B cell (primary cell): ENCODE measurements around the gene AHCTF1. TPM values are rescaled to one million over a fixed set of nuclear protein-coding genes. Genes with fewer than 3 reads are reported as not detected.

ENCODE experiments used
- ATAC-seq: fragments of 200-7000 bp; cut with Tn5 transposase; one replicate; pipeline ENCODE4 v1.10.0; 2021; ENCODE audit warnings: low read depth, mild to moderate bottlenecking, moderate number of reproducible peaks, moderate library complexity
- CTCF ChIA-PET: fragments of 350-600 bp; sonication (Branson Sonifier 250); formaldehyde crosslinking; loops from one replicate; lab custom pipeline; 2021; ENCODE audit warnings: antibody characterized with exemption, inconsistent platforms; lab: Charles Lee
- POLR2A ChIA-PET: fragments of 350-600 bp; sonication (Branson Sonifier 250); formaldehyde crosslinking; loops from one replicate; lab custom pipeline; 2021; ENCODE audit warnings: antibody characterized with exemption; lab: Charles Lee
- DNase-seq: peaks from one replicate; pipeline ENCODE4 v3.0.0; 2013
- H2AFZ ChIP-seq: 2 replicates; pipeline ENCODE4 v1.6.1; 2012; ENCODE audit warnings: mild to moderate bottlenecking, low read depth, low read length; ENCODE audit not compliant: insufficient read depth, poor library complexity, severe bottlenecking
- H3K27ac ChIP-seq, 2 donors: 1 replicate in 1 of 2; 2 replicates in 1 of 2; pipeline ENCODE4 v1.5.1; 2012 to 2013; ENCODE audit warnings: low read length in 2 of 2, mild to moderate bottlenecking in 2 of 2, moderate library complexity in 1 of 2
- H3K27me3 ChIP-seq, 4 experiments: fragments of 200-600 bp in 1 of 4; sonication (generic) in 1 of 4; replicated peaks in 1 of 4; 1 replicate in 2 of 4; 2 replicates in 2 of 4; pipeline versions ENCODE4 v1.6.1 to v1.7.0; 2013 to 2016; ENCODE audit warnings: low read length in 3 of 4, mild to moderate bottlenecking in 2 of 4, mixed read lengths in 1 of 4, moderate library complexity in 1 of 4; ENCODE audit not compliant: insufficient read depth in 4 of 4, control insufficient read depth in 3 of 4; ENCODE audit errors: control extremely low read depth in 1 of 4
- H3K36me3 ChIP-seq, 2 experiments: replicated peaks in 1 of 2; 1 replicate in 1 of 2; 2 replicates in 1 of 2; pipeline versions ENCODE4 v1.6.1 to v1.7.1; 2013; ENCODE audit warnings: low read length in 1 of 2; ENCODE audit not compliant: insufficient read depth in 2 of 2, control insufficient read depth in 1 of 2; ENCODE audit errors: control extremely low read depth in 1 of 2, extremely low read depth in 1 of 2
- H3K4me1 ChIP-seq, 2 donors: fragments of 200-600 bp in 1 of 2; sonication (generic) in 1 of 2; 1 replicate in 1 of 2; 2 replicates in 1 of 2; pipeline versions ENCODE4 v1.5.1 to v1.6.1; 2013 to 2017; ENCODE audit warnings: low read length in 2 of 2; ENCODE audit not compliant: control insufficient read depth in 2 of 2, insufficient read depth in 2 of 2
- H3K4me2 ChIP-seq: replicated peaks from 2 replicates; pipeline ENCODE3; 2012; ENCODE audit warnings: mild to moderate bottlenecking, low read depth, low read length; ENCODE audit not compliant: poor library complexity, severe bottlenecking
- H3K4me3 ChIP-seq, 5 experiments: fragments of 200-600 bp in 1 of 5; sonication (generic) in 1 of 5; 1 replicate in 3 of 5; 2 replicates in 2 of 5; pipeline versions ENCODE4 v1.5.1 to v1.7.0; 2011 to 2016; ENCODE audit warnings: low read length in 4 of 5, mild to moderate bottlenecking in 4 of 5, low read depth in 2 of 5, control low read depth in 1 of 5, moderate library complexity in 1 of 5; ENCODE audit not compliant: insufficient read depth in 1 of 5; ENCODE audit errors: control extremely low read depth in 1 of 5, extremely low read depth in 1 of 5
- H3K79me2 ChIP-seq: fragments of 200-600 bp; sonication (generic); one replicate; pipeline ENCODE4 v1.6.0; 2016; ENCODE audit warnings: low read length; ENCODE audit not compliant: control insufficient read depth, insufficient read depth
- H3K9ac ChIP-seq: fragments of 200-600 bp; sonication (generic); 2 replicates; pipeline ENCODE4 v1.6.1; 2017; ENCODE audit warnings: mild to moderate bottlenecking, low read length, moderate library complexity
- H3K9me3 ChIP-seq, 3 donors: one replicate each; pipeline versions ENCODE4 v1.6.1 to v1.7.1; 2013; ENCODE audit warnings: low read length in 2 of 3; ENCODE audit not compliant: control insufficient read depth in 2 of 3, insufficient read depth in 1 of 3; ENCODE audit errors: control extremely low read depth in 1 of 3
- H4K20me1 ChIP-seq: 2 replicates; pipeline ENCODE4 v1.6.0; 2012; ENCODE audit warnings: mild to moderate bottlenecking, low read length; ENCODE audit not compliant: insufficient read depth, control insufficient read depth, poor library complexity, severe bottlenecking
- H3K27ac Mint-ChIP-seq: one replicate; pipeline ENCODE4 v1.8.0; 2021; ENCODE audit warnings: mixed read lengths
- H3K27me3 Mint-ChIP-seq: one replicate; pipeline ENCODE4 v1.8.0; 2021; ENCODE audit warnings: mixed read lengths
- H3K4me1 Mint-ChIP-seq: one replicate; pipeline ENCODE4 v1.8.0; 2021; ENCODE audit warnings: mixed read lengths
- H3K4me3 Mint-ChIP-seq: one replicate; pipeline ENCODE4 v1.8.0; 2021; ENCODE audit warnings: mixed read lengths
- H3K9me3 Mint-ChIP-seq: one replicate; pipeline ENCODE4 v1.8.0; 2022; ENCODE audit warnings: mixed read lengths; ENCODE audit not compliant: insufficient read depth
- EZH2 ChIP-seq: IDR thresholded peaks from 2 replicates; pipeline ENCODE4 v1.6.1; 2012; ENCODE audit warnings: borderline replicate concordance, low read depth, mild to moderate bottlenecking, moderate library complexity, low read length; ENCODE audit not compliant: insufficient read depth, poor library complexity, severe bottlenecking
- WGBS: methylation state at CpG from one replicate; pipeline ENCODE4 v1.1.5; 2013; ENCODE audit warnings: missing lambda C conversion rate; ENCODE audit not compliant: insufficient coverage; 5-methylcytosine and 5-hydroxymethylcytosine counted together
- intact Hi-C: fragments of 100-400 bp; cut with micrococcal nuclease; formaldehyde crosslinking; loops from one replicate; pipeline ENCODE4 v1.10.0; 2022
- polyA plus RNA-seq: library from polyadenylated mRNA; depleted of rRNA; stranded (reverse); fragments of >200 nt; gene quantifications from 2 replicates; pipeline ENCODE4 v1.2.3, GENCODE V29; 2012
- total RNA-seq, 2 donors: library from RNA; stranded (reverse); fragments of 120-200 nt in 1 of 2; gene quantifications; 1 replicate in 1 of 2; 2 replicates in 1 of 2; pipeline versions ENCODE4 v1.2.3 to v1.2.4, GENCODE V29; 2013 to 2022
- TF ChIP-seq, protein P1 (sequence below): fragments of 200-600 bp; IDR thresholded peaks from one replicate; pipeline ENCODE4 v1.8.0; 2022; ENCODE audit warnings: antibody characterized with exemption, mild to moderate bottlenecking

Gene AHCTF1
- total and polyA plus RNA-seq, 2 donors (not counting 1 experiment from before 2014, with no cell fraction given): 8.6 to 34.8 TPM

DNA sequence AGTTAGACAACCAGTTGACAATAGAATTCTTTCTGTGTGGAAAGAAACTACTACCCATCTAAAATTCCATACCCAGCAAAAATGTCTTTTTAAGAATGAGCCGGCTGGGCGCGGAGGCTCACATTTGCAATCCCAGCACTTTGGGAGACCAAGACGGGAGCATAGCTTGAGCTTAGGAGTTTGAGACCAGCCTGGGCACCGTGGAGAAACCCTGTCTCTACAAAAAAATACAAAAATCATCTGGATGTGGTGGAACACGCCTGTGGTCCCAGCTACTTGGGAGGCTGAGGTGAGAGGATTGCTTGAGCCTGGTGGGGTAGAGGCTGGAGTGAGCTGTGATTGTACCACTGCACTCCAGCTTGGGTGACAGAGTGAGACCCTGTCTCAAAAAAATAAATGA is 128.4 kb downstream of the AHCTF1 start:
- ChIA-PET CTCF (no interaction called here), POLR2A (no interaction called here)
- no peak for DNase-seq
- intact Hi-C loops: no loop called here
- H3K36me3 ChIP-seq: no peaks in the 10 kb centered on the region
- H3K27ac ChIP-seq: no peak overlapping the region
- no peaks in the 10 kb centered on the region for H3K79me2 ChIP-seq
- Mint-ChIP-seq H3K27me3 (peaks cover 3% of the 10 kb centered on the region), H3K27ac (no peak overlapping the region), H3K4me1 (no peaks in the 10 kb centered on the region), H3K9me3 (no peaks in the 10 kb centered on the region), H3K4me3 (no peak overlapping the region)
- no peak overlapping the region for H3K9ac ChIP-seq
- H2AFZ ChIP-seq: no peak overlapping the region
- TF ChIP-seq, protein P1, sequence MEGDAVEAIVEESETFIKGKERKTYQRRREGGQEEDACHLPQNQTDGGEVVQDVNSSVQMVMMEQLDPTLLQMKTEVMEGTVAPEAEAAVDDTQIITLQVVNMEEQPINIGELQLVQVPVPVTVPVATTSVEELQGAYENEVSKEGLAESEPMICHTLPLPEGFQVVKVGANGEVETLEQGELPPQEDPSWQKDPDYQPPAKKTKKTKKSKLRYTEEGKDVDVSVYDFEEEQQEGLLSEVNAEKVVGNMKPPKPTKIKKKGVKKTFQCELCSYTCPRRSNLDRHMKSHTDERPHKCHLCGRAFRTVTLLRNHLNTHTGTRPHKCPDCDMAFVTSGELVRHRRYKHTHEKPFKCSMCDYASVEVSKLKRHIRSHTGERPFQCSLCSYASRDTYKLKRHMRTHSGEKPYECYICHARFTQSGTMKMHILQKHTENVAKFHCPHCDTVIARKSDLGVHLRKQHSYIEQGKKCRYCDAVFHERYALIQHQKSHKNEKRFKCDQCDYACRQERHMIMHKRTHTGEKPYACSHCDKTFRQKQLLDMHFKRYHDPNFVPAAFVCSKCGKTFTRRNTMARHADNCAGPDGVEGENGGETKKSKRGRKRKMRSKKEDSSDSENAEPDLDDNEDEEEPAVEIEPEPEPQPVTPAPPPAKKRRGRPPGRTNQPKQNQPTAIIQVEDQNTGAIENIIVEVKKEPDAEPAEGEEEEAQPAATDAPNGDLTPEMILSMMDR: no peak
- TF ChIP-seq EZH2: no peak
- H3K27me3 ChIP-seq: no peaks in the 10 kb centered on the region
- WGBS: 98% methylated on average over 4 of the region's 6 CpGs
- no peaks in the 10 kb centered on the region for H4K20me1 ChIP-seq
- no peaks in the 10 kb centered on the region for H3K4me1 ChIP-seq
- no peak overlapping the region for H3K4me3 ChIP-seq
- H3K9me3 ChIP-seq: peaks cover 0 to 7% (median 0%) of the 10 kb centered on the region in 3 donors
- no peak overlapping the region for H3K4me2 ChIP-seq
- ATAC-seq: no peak

DNA sequence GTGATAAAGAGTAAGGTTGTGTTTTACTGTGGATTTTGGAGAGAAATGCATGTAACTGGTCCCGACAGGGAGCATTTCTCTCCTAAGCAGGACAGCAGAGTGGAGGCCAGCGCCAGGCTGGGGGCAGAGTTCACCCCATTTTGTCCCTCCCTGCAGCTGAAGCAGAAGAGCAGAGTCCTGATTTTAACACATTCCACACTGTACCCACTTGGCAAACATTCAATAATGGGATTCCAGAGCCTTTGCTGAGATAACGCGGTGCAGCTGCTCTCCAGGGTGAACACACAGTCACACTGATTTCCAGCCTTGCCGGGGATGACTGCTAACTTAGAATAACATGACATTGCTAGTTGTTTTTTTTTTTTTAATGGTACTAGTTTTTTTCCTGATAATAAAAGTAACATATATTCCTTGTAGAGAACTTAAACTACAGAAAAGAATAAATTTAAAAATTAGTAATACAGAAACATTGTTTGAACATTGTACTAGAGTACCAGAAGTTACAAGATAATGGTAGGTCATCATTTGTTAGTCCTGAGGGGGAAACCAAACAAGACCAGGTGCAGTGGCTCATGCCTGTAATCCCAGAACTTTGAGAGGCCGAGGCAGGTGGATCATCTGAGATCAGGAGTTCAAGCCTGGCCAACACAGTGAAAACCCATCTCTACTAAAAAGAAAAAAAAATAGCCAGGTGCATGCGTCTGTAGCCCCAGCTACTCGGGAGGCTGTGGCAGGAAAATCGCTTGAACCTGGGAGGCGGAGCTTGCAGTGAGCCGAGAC is 130.3 kb downstream of the AHCTF1 start:
- Histone ChIP-seq H3K27me3 (no peaks in the 10 kb centered on the region), H3K9ac (no peak overlapping the region), H3K4me2 (no peak overlapping the region), H3K4me3 (no peak overlapping the region), H4K20me1 (no peaks in the 10 kb centered on the region), H3K36me3 (no peaks in the 10 kb centered on the region), H2AFZ (no peak overlapping the region), H3K27ac (no peak overlapping the region), H3K79me2 (no peaks in the 10 kb centered on the region), H3K4me1 (no peaks in the 10 kb centered on the region), H3K9me3 (peaks cover 0 to 7% (median 0%) of the 10 kb centered on the region in 3 donors)
- Mint-ChIP-seq H3K4me1 (no peaks in the 10 kb centered on the region), H3K9me3 (no peaks in the 10 kb centered on the region), H3K27me3 (no peaks in the 10 kb centered on the region), H3K4me3 (no peak overlapping the region), H3K27ac (no peak overlapping the region)
- no peak for DNase-seq
- POLR2A ChIA-PET: no interaction called here
- intact Hi-C loops: no loop called here
- TF ChIP-seq, protein P1: no peak
- no peak for TF ChIP-seq EZH2
- ATAC-seq: no peak
- 94% methylated on average over 3 of the region's 11 CpGs for WGBS
- CTCF ChIA-PET: no interaction called here
